Endothelial cell of umbilical vein (primary cell): ENCODE data around the gene CCR9. TPM values are rescaled to one million over a fixed set of nuclear protein-coding genes. Genes with fewer than 3 reads are reported as not detected.

ENCODE experiments used
- BruUV-seq: library from RNA; stranded (reverse); fragments of 400-500 nt; replicated peaks from 2 replicates; lab custom pipeline; 2021; lab: Mats Ljungman, UMichigan
- CTCF ChIA-PET: fragments of 300-600, 350-600 bp; sonication (Branson Sonifier 250); formaldehyde crosslinking; loops from one replicate; lab custom pipeline; 2021; ENCODE audit warnings: antibody characterized with exemption, inconsistent platforms; lab: Charles Lee
- POLR2A ChIA-PET: fragments of 300-600, 350-600 bp; sonication (Branson Sonifier 250); formaldehyde crosslinking; loops from one replicate; lab custom pipeline; 2021; ENCODE audit warnings: antibody characterized with exemption, inconsistent platforms; lab: Charles Lee
- DNase-seq: peaks from one replicate; pipeline ENCODE4 v3.0.0-alpha.2; 2011; ENCODE audit warnings: low read depth, low spot score
- FAIRE-seq: peaks from 2 replicates; lab custom pipeline; 2011; peaks lifted over from hg19 to GRCh38; lab: Jason Lieb, UNC
- H2AFZ ChIP-seq: 2 replicates; pipeline ENCODE4 v1.6.0; 2012; ENCODE audit warnings: low read depth, low read length, control low read depth, inconsistent platforms
- H3K27ac ChIP-seq: 2 replicates; pipeline ENCODE4 v1.5.1; 2011; ENCODE audit warnings: low read depth, mild to moderate bottlenecking, control low read depth, low read length, moderate library complexity; ENCODE audit not compliant: insufficient read depth
- H3K27me3 ChIP-seq, 2 experiments: 2 replicates each; pipeline versions ENCODE4 v1.6.0 to v1.6.1; 2011; ENCODE audit warnings: low read length in 2 of 2, mixed read lengths in 1 of 2; ENCODE audit not compliant: control insufficient read depth in 2 of 2, insufficient read depth in 2 of 2
- H3K36me3 ChIP-seq, 2 experiments: 2 replicates in 1 of 2; 3 replicates in 1 of 2; pipeline ENCODE4 v1.5.1; 2011; ENCODE audit warnings: low read length in 2 of 2, mild to moderate bottlenecking in 1 of 2, moderate library complexity in 1 of 2; ENCODE audit not compliant: control insufficient read depth in 2 of 2, insufficient read depth in 2 of 2; ENCODE audit errors: extremely low read depth in 1 of 2
- H3K4me1 ChIP-seq: 3 replicates; pipeline ENCODE4 v1.5.1; 2011; ENCODE audit warnings: mild to moderate bottlenecking, low read length; ENCODE audit not compliant: control insufficient read depth, insufficient read depth; ENCODE audit errors: extremely low read depth
- H3K4me2 ChIP-seq: 2 replicates; pipeline ENCODE4 v1.6.1; 2011; ENCODE audit warnings: low read length, control low read depth, mixed read lengths; ENCODE audit not compliant: insufficient read depth
- H3K4me3 ChIP-seq, 3 experiments: fragments of 200-600 bp in 1 of 3; sonication (generic), shearing (Covaris generic) in 1 of 3; replicated peaks in 1 of 3; 2 replicates each; pipeline ENCODE4 v1.5.1; 2011 to 2016; ENCODE audit warnings: control low read depth in 3 of 3, low read length in 3 of 3, mild to moderate bottlenecking in 2 of 3, inconsistent platforms in 1 of 3, low read depth in 1 of 3, moderate library complexity in 1 of 3; ENCODE audit not compliant: insufficient read depth in 1 of 3
- H3K79me2 ChIP-seq: 2 replicates; pipeline ENCODE4 v1.6.0; 2012; ENCODE audit warnings: low read length, inconsistent platforms; ENCODE audit not compliant: control insufficient read depth, insufficient read depth
- H3K9ac ChIP-seq: replicated peaks from 2 replicates; pipeline ENCODE3; 2011; ENCODE audit warnings: low read length, control low read depth; ENCODE audit not compliant: insufficient read depth; ENCODE audit errors: extremely low read depth
- H3K9me1 ChIP-seq: replicated peaks from 3 replicates; pipeline ENCODE4 v1.6.0; 2011; ENCODE audit warnings: mild to moderate bottlenecking, low read length; ENCODE audit not compliant: control insufficient read depth, insufficient read depth; ENCODE audit errors: extremely low read depth
- H3K9me3 ChIP-seq: replicated peaks from 2 replicates; pipeline ENCODE4 v1.5.1; 2012; ENCODE audit warnings: low read length, inconsistent platforms; ENCODE audit not compliant: control insufficient read depth, insufficient read depth
- H4K20me1 ChIP-seq: replicated peaks from 2 replicates; pipeline ENCODE3; 2011; ENCODE audit warnings: mild to moderate bottlenecking, low read length; ENCODE audit not compliant: control insufficient read depth, insufficient read depth; ENCODE audit errors: extremely low read depth
- CTCF ChIP-seq, 2 donors: IDR thresholded peaks; 1 replicate in 1 of 2; 2 replicates in 1 of 2; pipeline ENCODE4 v1.5.1; 2011; ENCODE audit warnings: low read length in 2 of 2, mild to moderate bottlenecking in 2 of 2, moderate library complexity in 2 of 2, control low read depth in 1 of 2, inconsistent platforms in 1 of 2, low read depth in 1 of 2; ENCODE audit not compliant: insufficient read depth in 1 of 2; ENCODE audit errors: extremely low read depth in 1 of 2
- EZH2 ChIP-seq: IDR thresholded peaks from 2 replicates; pipeline ENCODE4 v1.6.1; 2012; ENCODE audit warnings: borderline replicate concordance, low read depth, mild to moderate bottlenecking, moderate library complexity, low read length, inconsistent platforms; ENCODE audit not compliant: severe bottlenecking
- FOS ChIP-seq: IDR thresholded peaks from 2 replicates; pipeline ENCODE4 v1.6.1; 2011; ENCODE audit warnings: mild to moderate bottlenecking, low read length, moderate library complexity, borderline replicate concordance; ENCODE audit not compliant: insufficient read depth
- GATA2 ChIP-seq: IDR thresholded peaks from 2 replicates; pipeline ENCODE4 v1.7.0; 2011; ENCODE audit warnings: low read depth, mild to moderate bottlenecking, moderate library complexity, mixed read lengths, low read length; ENCODE audit not compliant: insufficient read length, insufficient read depth
- JUN ChIP-seq: IDR thresholded peaks from 2 replicates; pipeline ENCODE4 v1.6.1; 2011; ENCODE audit warnings: borderline replicate concordance, low read depth; ENCODE audit not compliant: insufficient read length, insufficient read depth
- MAX ChIP-seq: IDR thresholded peaks from 2 replicates; pipeline ENCODE4 v1.6.1; 2011; ENCODE audit not compliant: insufficient read depth, insufficient read length
- MYC ChIP-seq: IDR thresholded peaks from one replicate; pipeline ENCODE4 v1.6.1; 2011; ENCODE audit warnings: mild to moderate bottlenecking, low read depth, low read length
- POLR2A ChIP-seq: IDR thresholded peaks from 2 replicates; pipeline ENCODE4 v1.6.1; 2012; ENCODE audit warnings: low read depth, mild to moderate bottlenecking, control low read depth, low read length
- POLR2AphosphoS5 ChIP-seq: IDR thresholded peaks from 2 replicates; pipeline ENCODE4 v1.6.1; 2012; ENCODE audit warnings: low read depth, mild to moderate bottlenecking, control low read depth, low read length, moderate library complexity; ENCODE audit not compliant: insufficient read depth
- dilution Hi-C: fragments of 300-500 bp; cut with MboI; formaldehyde crosslinking; loops from one replicate; pipeline ENCODE4 v1.15.0; 2019; ENCODE audit warnings: low sequenced_read_pairs; ENCODE audit not compliant: extremely low pct_ligation_motif_present
- intact Hi-C: fragments of 100-400 bp; cut with micrococcal nuclease; formaldehyde crosslinking; loops from one replicate; pipeline ENCODE4 v1.10.0; 2022
- polyA plus RNA-seq, 4 experiments: library from polyadenylated mRNA; depleted of rRNA in 3 of 4; stranded (reverse) in 3 of 4; unstranded in 1 of 4; fragments of >200 nt; gene quantifications; 2 replicates each; pipeline versions ENCODE4 v1.2.1 to v1.2.3, GENCODE V29; 2011 to 2012; ENCODE audit warnings: missing spikeins in 1 of 4
- total RNA-seq: library from RNA; stranded (reverse); gene quantifications from 2 replicates; pipeline ENCODE4 v1.2.3, GENCODE V29; 2021

CCR9 gene
- total and polyA plus RNA-seq, 2 donors (not counting 3 experiments of a cell fraction or from before 2014, with no cell fraction given), result not detected

GRCh38 chr3:45865563-45865962, 20.8 kb upstream of the CCR9 start:
- Histone ChIP-seq H3K9ac (no peak overlapping the region), H3K36me3 (no peaks in the 10 kb centered on the region), H3K9me1 (no peaks in the 10 kb centered on the region), H3K27me3 (peaks cover 6 to 20% of the 10 kb centered on the region in 2 experiments), H3K4me3 (no peak overlapping the region), H3K27ac (no peak overlapping the region), H3K4me1 (no peaks in the 10 kb centered on the region), H3K4me2 (no peak overlapping the region), H3K79me2 (no peaks in the 10 kb centered on the region), H4K20me1 (no peaks in the 10 kb centered on the region), H2AFZ (no peak overlapping the region), H3K9me3 (no peaks in the 10 kb centered on the region)
- BruUV-seq, result no TSS peak
- intact Hi-C loops, result no loop called here
- FAIRE-seq (no peak), DNase-seq (no peak)
- CTCF ChIA-PET, result no interaction called here
- POLR2A ChIA-PET, result no interaction called here
- dilution Hi-C loops, result no loop called here
- TF ChIP-seq POLR2A, result no peak
- no peak for TF ChIP-seq GATA2
- no peak for TF ChIP-seq CTCF (IDR thresholded peaks at IDR 0.05; ENCODE audit: extremely low read depth in 1 of 2, insufficient read depth in 1 of 2, low read depth in 1 of 2, low read length in 2 of 2)
- TF ChIP-seq FOS, result no peak
- no peak for TF ChIP-seq MYC
- no peak for TF ChIP-seq JUN
- TF ChIP-seq EZH2, result no peak
- TF ChIP-seq MAX, result no peak
- TF ChIP-seq POLR2AphosphoS5, result no peak
